ENCODE data around the gene GPRC5B.

The GPRC5B gene

GRCh38 chr16:19898166-19898565, 13.5 kb upstream of the GPRC5B start:
- no peak for DNase-seq (ENCODE audit: low read depth in 2 of 2)

- no peak for DNase-seq (ENCODE audit: low read depth in 2 of 2)
Measured at GRCh38 chr16:19896951-19897350, 12.3 kb upstream of the GPRC5B start.

GRCh38 chr16:19894586-19894985, 9.9 kb upstream of the GPRC5B start:
- no peak for DNase-seq (ENCODE audit: low read depth in 2 of 2)

GRCh38 chr16:19892902-19893301, 8.3 kb upstream of the GPRC5B start:
- no peak for DNase-seq (ENCODE audit: low read depth in 2 of 2)

- DNase-seq (ENCODE audit: low read depth in 2 of 2) = no peak
Measured at GRCh38 chr16:19890901-19891300, 6.3 kb upstream of the GPRC5B start.

- no peak for DNase-seq (ENCODE audit: low read depth in 2 of 2)
Measured at GRCh38 chr16:19888834-19889233, 4.2 kb upstream of the GPRC5B start.

- peak; percentile 67 to 81 for DNase-seq (ENCODE audit: low read depth in 2 of 2)
Measured at GRCh38 chr16:19886073-19886941, 1.7 kb upstream of the GPRC5B start.

- DNase-seq (ENCODE audit: low read depth in 2 of 2) = no peak
Measured at GRCh38 chr16:19885451-19886072, 914 bp upstream of the GPRC5B start.

- no peak for DNase-seq (ENCODE audit: low read depth in 2 of 2)
Measured at GRCh38 chr16:19883966-19884485, 622 bp downstream of the GPRC5B start.

GRCh38 chr16:19883296-19883965, 1.2 kb downstream of the GPRC5B start:
- no peak for DNase-seq (ENCODE audit: low read depth in 2 of 2)

GRCh38 chr16:19882646-19883045, 2.0 kb downstream of the GPRC5B start:
- no peak for DNase-seq (ENCODE audit: low read depth in 2 of 2)

GRCh38 chr16:19882186-19882585, 2.5 kb downstream of the GPRC5B start:
- no peak for DNase-seq (ENCODE audit: low read depth in 2 of 2)

GRCh38 chr16:19881783-19882182, 2.9 kb downstream of the GPRC5B start:
- DNase-seq (ENCODE audit: low read depth in 2 of 2) = no peak

- DNase-seq (ENCODE audit: low read depth in 2 of 2) = no peak
Measured at GRCh38 chr16:19881028-19881427, 3.6 kb downstream of the GPRC5B start.

- no peak for DNase-seq (ENCODE audit: low read depth in 2 of 2)
Measured at GRCh38 chr16:19879241-19879792, 5.3 kb downstream of the GPRC5B start.

GRCh38 chr16:19878757-19879156, 5.9 kb downstream of the GPRC5B start:
- DNase-seq (ENCODE audit: low read depth in 2 of 2) = no peak

GRCh38 chr16:19876501-19877059, 8.1 kb downstream of the GPRC5B start:
- DNase-seq (ENCODE audit: low read depth in 2 of 2) = no peak

- DNase-seq (ENCODE audit: low read depth in 2 of 2) = no peak
Measured at GRCh38 chr16:19875900-19876299, 8.7 kb downstream of the GPRC5B start.

- no peak for DNase-seq (ENCODE audit: low read depth in 2 of 2)
Measured at GRCh38 chr16:19874851-19875546, 9.6 kb downstream of the GPRC5B start.

- DNase-seq (ENCODE audit: low read depth in 2 of 2) = no peak
Measured at GRCh38 chr16:19874026-19874425, 10.6 kb downstream of the GPRC5B start.

- no peak for DNase-seq (ENCODE audit: low read depth in 2 of 2)
Measured at GRCh38 chr16:19872935-19873334, 11.7 kb downstream of the GPRC5B start.

All from stimulated activated CD4-positive, alpha-beta T cell treated with anti-CD3 and anti-CD28 coated beads, Interleukin-15, amount 100 ng/mL, for 48 hours (primary cell).